SKM-1 (cell line): Measurements from ENCODE around the gene ADAMTS14.
"Not testable (repeated sequence)": the region's sequence is repeated elsewhere in the genome, so short reads cannot be mapped to it uniquely, and the experiment has no call there.

Source experiments
- DNase-seq: peaks from one replicate; lab custom pipeline; 2025; ENCODE audit not compliant: unreplicated experiment; lab: John Stamatoyannopoulos, UW

Gene ADAMTS14

GRCh38 chr10:70672165-70673042 is at the start of gene ADAMTS14:
ADAMTS14 (plus strand) TSS chr10:70672506; CDS start chr10:70672803, 297 bp downstream.
- DNase-seq, result no peak

- DNase-seq, result no peak
Observed at GRCh38 chr10:70622541-70622940, 49.8 kb upstream of the ADAMTS14 start.

- DNase-seq, result no peak
Observed at GRCh38 chr10:70622981-70623844, 49.1 kb upstream of the ADAMTS14 start.

- no peak for DNase-seq
Observed at GRCh38 chr10:70626056-70626455, 46.2 kb upstream of the ADAMTS14 start.

- no peak for DNase-seq
Observed at GRCh38 chr10:70629338-70629737, 43.0 kb upstream of the ADAMTS14 start.

- DNase-seq, result not testable (repeated sequence)
Observed at GRCh38 chr10:70631735-70632134, 40.6 kb upstream of the ADAMTS14 start.

- DNase-seq, result no peak
Observed at GRCh38 chr10:70634011-70634410, 38.3 kb upstream of the ADAMTS14 start.

- DNase-seq, result not testable (repeated sequence)
Observed at GRCh38 chr10:70634515-70634914, 37.8 kb upstream of the ADAMTS14 start.

- not testable (repeated sequence) for DNase-seq
Observed at GRCh38 chr10:70639640-70640383, 32.5 kb upstream of the ADAMTS14 start.

- not testable (repeated sequence) for DNase-seq
Observed at GRCh38 chr10:70643272-70643671, 29.0 kb upstream of the ADAMTS14 start.

- DNase-seq, result not testable (repeated sequence)
Observed at GRCh38 chr10:70644959-70645358, 27.3 kb upstream of the ADAMTS14 start.

GRCh38 chr10:70647086-70647485 is 25.2 kb upstream of the ADAMTS14 start:
- DNase-seq, result no peak

- no peak for DNase-seq
Observed at GRCh38 chr10:70648427-70648826, 23.9 kb upstream of the ADAMTS14 start.

- no peak for DNase-seq
Observed at GRCh38 chr10:70649526-70649925, 22.8 kb upstream of the ADAMTS14 start.

GRCh38 chr10:70650104-70650503 is 22.2 kb upstream of the ADAMTS14 start:
- no peak for DNase-seq

- DNase-seq, result no peak
Observed at GRCh38 chr10:70650718-70651117, 21.6 kb upstream of the ADAMTS14 start.

GRCh38 chr10:70651661-70652060 is 20.6 kb upstream of the ADAMTS14 start:
- no peak for DNase-seq

- DNase-seq, result no peak
Observed at GRCh38 chr10:70652761-70653657, 19.3 kb upstream of the ADAMTS14 start.

- DNase-seq, result no peak
Observed at GRCh38 chr10:70655316-70655715, 17.0 kb upstream of the ADAMTS14 start.

- no peak for DNase-seq
Observed at GRCh38 chr10:70656489-70656888, 15.8 kb upstream of the ADAMTS14 start.
